ENCODE measurements around the gene DDX51.
A peak's percentile ranks its signal among the peaks of the same experiment; 100 is the strongest.

DDX51 gene, protein sequence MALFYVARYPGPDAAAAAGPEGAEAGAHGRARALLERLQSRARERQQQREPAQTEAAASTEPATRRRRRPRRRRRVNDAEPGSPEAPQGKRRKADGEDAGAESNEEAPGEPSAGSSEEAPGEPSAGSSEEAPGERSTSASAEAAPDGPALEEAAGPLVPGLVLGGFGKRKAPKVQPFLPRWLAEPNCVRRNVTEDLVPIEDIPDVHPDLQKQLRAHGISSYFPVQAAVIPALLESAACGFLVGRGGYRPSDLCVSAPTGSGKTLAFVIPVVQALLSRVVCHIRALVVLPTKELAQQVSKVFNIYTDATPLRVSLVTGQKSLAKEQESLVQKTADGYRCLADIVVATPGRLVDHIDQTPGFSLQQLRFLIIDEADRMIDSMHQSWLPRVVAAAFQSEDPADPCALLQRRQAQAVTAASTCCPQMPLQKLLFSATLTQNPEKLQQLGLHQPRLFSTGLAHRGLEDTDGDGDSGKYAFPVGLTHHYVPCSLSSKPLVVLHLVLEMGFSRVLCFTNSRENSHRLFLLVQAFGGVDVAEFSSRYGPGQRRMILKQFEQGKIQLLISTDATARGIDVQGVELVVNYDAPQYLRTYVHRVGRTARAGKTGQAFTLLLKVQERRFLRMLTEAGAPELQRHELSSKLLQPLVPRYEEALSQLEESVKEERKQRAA

DNA sequence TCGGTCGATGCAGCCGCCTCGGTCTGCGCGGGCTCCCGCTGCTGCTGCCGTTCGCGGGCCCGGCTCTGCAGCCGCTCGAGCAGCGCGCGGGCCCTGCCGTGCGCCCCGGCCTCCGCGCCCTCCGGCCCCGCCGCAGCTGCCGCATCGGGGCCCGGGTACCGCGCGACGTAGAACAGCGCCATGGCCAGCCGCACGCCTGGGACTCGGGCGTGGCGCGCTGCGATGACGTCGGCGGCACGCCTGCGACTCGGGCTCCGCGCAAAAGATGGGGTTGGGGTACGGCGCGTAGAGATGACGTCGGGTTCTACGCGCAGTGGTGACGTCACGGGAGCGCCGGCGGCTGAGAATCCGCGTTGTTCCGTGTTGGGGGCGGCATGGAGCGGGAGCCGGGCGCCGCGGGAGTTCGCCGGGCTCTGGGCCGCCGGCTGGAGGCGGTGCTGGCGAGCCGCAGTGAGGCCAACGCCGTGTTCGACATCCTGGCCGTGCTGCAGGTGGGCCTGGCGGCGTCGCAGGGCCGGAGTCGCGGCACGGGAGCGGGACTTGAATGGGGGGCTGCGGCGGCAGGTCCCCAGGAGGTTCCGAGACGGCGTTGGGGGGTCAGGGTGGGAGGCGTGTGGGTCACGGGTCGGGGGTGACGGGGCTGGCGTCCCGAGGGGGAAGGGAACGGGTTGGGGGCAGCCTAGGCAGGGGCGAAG, at the start of gene DDX51, which contains the start of gene NOC4L:
Gene DDX51, minus strand, starts transcription at position 205 of the 695 bp plus-strand sequence. Its CDS starts 23 bp downstream, at position 182.
Gene NOC4L, plus strand, starts transcription at position 343 of the 695 bp plus-strand sequence. Its CDS starts 32 bp downstream, at position 375.
- DNase-seq (ENCODE audit: low spot score) = peak; percentile 86

DNA sequence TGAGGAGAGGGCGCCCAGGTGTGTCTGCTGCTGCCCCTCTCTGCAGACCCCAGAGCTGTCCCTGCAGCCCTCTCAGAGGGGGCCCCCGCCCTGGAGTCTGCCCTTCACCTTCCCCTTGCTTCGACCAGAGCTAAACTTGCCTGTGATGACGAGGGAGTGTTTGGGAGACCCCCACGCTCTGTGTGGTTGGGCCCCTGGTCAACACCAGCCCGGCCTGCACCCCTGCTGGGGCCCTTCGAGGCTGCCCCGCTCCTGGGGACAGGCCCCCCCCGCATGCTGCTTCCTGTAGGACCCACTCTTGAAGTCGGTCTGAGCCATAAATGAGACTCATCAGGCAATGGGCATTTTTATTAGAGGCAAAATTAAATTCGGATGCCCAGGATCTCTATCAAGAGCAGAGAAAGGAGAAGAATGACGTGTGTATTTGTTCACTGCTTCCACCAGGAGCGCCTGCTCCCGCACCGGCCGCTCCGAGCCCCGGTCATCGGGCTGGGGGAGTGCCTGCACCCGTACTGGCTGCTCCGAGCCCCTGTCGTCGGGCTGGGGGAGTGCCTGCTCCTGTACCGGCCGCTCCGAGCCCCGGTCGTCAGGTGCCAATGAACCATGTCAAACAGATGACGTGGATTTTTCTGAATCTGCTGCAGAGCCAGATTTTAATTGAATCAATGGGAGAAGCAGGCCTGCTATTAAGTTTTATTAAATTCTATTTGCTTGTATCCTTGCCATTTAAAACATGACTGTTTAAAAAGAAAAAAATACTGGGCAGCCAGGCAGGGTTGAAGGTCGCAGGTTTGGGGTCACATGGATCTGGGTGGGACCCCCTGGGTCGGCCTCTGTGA, 47.8 kb upstream of the DDX51 start:
- DNase-seq (ENCODE audit: low spot score) = no peak

- DNase-seq (ENCODE audit: low spot score) = no peak
Observed at GRCh38 chr12:132190834-132191500, 46.8 kb upstream of the DDX51 start.

DNA sequence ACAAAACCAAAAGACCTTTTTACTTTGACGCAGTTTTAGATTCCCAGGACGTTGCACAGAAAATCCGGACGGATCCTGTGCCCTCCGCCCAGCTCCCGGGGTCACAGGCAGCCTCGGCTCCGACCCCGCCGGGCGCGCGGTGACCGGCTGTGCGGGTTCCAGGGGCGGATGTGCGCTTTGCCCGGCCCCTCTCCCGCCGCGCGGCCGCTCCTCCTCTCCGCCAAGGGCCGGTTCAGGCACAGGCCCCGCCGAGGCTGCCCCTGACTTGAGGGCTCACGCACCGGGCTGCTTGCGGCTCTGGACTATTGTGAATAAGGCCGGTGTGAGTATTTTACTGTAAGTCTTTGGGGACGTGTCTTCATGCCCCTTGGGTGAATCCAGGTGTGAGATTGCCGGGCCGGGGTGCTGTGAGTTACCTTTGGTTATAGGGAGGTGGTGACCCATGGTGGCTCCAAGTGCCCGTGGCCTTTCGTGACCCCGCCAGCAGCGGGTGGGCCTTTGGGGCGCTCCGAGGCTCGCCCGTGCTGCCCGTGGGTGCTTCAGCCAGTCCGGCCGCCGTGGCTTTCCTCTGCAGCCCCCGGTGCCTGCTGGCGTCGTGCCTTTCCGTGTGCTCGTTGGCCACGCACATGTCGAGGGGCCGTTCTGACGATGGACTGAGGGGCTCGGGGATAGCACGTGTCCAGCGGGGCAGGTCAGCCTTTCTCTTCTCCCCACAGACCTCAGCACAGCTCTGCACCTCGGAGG, 46.1 kb upstream of the DDX51 start:
- DNase-seq (ENCODE audit: low spot score) = no peak

DNA sequence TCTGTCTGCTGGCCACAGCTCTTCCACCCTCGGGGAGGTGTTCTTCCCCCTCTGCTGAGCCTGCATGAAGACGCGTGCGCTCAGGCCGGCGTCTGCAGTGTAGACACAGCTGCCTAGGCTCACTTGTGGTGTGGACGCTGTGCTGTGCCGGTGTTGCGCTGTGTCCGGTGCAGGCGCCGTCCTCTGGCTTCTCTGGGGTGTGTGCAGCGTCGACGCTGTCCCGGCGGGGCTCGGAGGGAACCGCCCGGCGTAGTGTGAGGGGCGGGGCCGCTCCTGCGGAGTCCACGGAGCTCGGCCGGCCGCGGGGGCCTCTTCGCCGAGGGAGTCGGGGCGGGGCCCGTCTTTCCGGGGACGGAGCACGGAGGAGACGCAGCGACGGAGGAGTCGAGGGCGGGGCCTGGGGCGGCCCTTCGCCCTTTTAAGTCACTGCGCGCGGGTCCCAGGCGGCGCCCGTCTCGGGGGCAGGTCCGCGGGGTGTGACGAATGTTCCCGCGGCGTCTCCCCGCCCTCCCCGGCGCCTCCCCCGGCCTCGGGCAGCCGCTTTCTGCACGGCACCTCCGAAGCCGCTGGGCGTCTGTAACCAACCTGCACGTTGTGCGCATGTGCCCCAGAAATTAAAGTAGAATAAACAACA, 45.4 kb upstream of the DDX51 start:
- peak; percentile 66 for DNase-seq (ENCODE audit: low spot score)

DNA sequence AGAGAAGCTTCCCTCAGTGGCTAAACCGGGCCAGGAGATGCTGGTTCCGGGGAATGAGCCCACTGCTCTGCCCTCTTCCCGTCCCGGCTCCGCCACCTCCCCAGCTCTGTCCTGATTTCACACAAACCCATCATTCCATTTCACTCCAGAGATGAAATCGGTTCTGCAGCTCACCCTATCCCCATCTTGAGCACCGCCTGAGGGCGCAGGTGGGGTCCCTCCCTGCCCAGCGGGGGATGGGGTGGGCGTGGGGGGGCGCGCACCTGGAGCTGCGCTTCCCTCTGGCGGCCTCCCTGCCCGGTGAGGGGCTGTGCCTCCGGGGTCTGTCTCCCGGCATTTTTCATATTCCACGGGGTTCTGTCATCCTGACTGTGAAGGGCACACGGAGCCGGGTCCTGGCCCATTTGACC, 44.8 kb upstream of the DDX51 start:
- no peak for DNase-seq (ENCODE audit: low spot score)

- no peak for DNase-seq (ENCODE audit: low spot score)
Observed at GRCh38 chr12:132188451-132188901, 44.4 kb upstream of the DDX51 start.

GRCh38 chr12:132187646-132188450, 43.7 kb upstream of the DDX51 start:
- no peak for DNase-seq (ENCODE audit: low spot score)

DNA sequence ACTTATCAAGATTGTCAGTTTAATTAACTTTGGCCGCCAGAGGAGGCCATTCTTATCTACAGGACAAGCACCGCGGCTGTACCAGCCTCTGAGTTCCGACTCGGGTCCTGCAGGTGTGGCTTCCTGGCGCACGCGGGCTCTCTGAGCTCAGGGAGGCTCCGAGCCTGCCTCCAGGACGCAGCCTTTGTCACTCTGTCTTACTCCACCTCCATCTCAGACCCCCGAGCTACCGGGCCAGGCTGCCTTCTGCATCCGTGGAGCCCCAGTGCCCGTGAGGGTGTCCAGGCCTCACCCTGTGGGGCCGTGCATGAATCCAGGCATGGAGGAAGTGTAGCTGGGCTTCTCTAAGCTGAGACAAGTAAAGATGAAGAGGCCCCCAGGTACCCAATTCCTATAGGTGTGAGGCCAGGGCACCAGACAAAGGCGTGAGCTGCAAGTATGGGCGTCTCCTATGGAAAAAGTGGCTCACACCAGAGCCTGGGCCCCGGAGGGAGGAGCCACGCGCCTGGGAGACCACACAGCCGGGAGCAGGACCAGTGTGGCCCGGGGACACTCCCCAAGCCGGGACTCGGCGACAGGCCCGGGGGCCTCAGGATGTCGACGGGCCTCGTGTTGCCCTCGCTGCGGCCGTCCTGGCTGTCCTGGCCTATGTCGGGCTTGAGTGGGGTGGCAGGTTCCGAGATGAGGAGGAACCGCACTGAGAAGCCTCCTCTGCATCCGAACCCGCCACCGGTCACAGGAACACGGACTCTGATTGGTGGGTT, 42.9 kb upstream of the DDX51 start:
- no peak for DNase-seq (ENCODE audit: low spot score)

DNA sequence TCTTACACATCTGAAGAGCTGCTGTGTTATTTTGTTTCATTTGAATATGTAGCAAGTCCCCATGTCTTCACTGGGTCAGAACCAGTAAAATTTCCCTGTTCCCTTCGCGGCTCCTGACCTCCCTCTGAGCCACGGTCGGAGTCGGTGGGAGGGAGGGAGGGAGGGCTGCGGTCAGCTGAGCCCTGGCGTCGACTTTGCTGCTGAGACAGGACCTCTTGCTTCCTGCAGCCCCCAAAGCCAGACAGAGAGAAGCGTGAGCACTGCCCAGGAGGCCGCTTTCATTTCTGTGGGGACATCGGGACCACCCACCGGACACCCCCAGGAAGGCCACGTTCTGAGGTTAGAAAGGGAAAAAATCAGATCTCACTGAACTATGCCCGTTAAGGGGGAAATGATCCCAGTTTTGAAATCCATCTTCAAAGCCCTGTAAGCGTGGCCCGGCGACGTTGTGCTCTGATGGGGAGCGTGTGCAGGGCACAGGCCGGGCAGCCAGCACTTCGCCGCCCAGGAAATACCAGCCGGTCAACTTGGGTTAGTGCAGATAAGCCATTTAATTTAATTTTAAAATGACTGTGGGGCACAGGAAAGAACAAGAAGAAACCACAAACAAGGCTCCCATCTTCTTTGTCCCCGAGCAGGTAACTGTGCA, 42.2 kb upstream of the DDX51 start:
- no peak for DNase-seq (ENCODE audit: low spot score)

GRCh38 chr12:132185705-132186104, 41.6 kb upstream of the DDX51 start:
- no peak for DNase-seq (ENCODE audit: low spot score)

DNA sequence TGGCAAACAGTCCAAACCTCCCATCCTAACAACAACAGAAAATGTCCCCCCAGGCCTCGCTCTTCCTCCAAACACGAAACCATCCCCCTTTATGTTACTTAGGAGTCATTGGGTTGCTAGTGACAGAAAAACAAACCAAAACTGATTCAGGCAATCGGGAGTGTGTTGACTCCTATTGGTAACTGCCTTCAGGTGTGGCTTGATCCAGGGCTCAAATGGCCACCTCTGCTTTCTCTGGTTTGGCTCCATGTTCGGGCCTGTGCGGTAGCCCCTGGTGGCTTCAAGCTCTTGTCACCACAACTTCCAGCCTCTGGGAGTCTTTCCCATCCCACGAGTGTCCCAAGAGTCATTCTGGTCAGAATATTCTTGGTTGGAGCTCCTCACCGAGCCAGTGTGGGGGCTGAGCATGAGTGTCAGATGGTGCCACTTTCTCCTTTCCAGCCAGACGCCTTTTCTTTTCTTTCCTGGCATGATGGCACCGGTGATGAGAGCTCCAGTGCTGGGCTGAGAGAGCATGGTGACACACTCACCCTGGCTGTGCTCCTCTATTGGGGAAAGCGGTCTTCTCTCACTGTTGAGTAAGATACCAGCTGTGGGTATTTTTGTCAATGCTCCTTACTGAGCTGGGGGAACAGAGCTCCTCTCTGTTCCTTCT, 38.7 kb upstream of the DDX51 start:
- DNase-seq (ENCODE audit: low spot score) = no peak

GRCh38 chr12:132182206-132182710, 38.1 kb upstream of the DDX51 start:
- no peak for DNase-seq (ENCODE audit: low spot score)

DNA sequence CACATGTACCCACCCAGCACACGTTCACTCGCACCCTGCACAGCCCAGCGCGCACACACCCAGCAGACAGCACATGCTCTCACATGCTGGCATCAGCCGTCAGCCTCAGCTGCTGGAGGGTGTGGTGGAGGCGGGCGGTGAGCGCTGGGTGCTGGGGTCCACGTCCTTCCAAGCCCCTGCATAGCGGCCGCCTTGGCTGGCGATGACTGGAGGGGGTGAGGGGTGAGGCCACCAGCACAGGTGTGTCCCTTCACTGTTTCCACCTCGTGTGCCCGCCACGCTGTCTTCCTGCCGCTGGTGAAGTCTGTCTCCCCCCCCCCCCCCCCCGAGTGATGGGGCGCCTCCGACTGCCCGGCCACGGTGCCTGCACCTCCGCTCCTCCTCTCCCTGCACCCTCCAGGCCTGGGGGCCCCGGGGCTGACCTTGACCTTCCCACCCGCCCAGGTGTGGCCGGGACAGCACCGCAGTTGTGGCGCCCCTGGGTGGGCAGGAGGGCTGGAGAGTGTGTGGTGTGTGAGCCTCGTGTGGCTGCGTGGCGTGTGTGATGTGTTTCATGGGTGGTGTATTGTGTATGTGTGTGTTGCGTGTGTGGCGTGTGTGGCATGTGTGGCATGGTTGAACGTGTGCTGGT, 37.6 kb upstream of the DDX51 start:
- no peak for DNase-seq (ENCODE audit: low spot score)

- no peak for DNase-seq (ENCODE audit: low spot score)
Observed at GRCh38 chr12:132180648-132181546, 36.8 kb upstream of the DDX51 start.

Data from cerebellar cortex (tissue), 1 donor.